ENCODE results near the gene CPLX3. TPM values are rescaled to one million over a fixed set of nuclear protein-coding genes. Genes with fewer than 3 reads are reported as not detected.

The CPLX3 gene
- total RNA-seq, 8 experiments from 2014 or later: 0.11 to 0.66 (median 0.32) TPM; not detected in 1

DNA sequence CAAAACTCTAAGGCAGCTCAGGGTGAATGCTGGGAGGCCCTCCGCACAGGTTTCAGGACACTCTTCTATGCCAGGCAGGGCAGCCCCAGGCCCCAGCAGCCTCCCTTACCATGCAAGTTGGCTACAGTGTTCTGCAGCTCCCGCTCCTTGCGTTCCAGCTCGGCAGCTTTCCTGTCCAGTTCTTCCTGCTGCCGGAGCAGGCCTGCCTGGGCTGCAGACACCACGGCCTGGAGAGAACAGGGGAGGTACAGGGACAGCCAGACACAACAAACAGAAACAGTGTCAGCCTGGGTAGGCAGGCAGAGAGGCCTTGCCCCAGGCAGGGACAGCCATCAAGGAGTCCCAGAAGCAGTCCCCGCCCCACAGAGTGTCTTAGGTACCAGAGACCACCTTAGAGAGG lies 25.5 kb downstream of the CPLX3 start:
- no peak overlapping the region for H3K4me3 ChIP-seq
- in situ Hi-C loops (cut with MboI; ENCODE audit: low pct_unique_long_range_greater_than_20kb in 2 of 9, low sequenced_read_pairs in 9 of 9, unreplicated experiment in 9 of 9): no loop called here
- H3K4me1 ChIP-seq (replicated peaks in 1 of 2): no peaks in the 10 kb centered on the region
- H3K27ac ChIP-seq: no peak overlapping the region
- WGBS, 10 experiments: 80 to 100% (median 90%) methylated on average over 2 to 5 of the region's 7 CpGs; no CpG with 5 or more reads in 4 of the 10 experiments
- ATAC-seq (replicated peaks in 6 of 8): no peak

DNA sequence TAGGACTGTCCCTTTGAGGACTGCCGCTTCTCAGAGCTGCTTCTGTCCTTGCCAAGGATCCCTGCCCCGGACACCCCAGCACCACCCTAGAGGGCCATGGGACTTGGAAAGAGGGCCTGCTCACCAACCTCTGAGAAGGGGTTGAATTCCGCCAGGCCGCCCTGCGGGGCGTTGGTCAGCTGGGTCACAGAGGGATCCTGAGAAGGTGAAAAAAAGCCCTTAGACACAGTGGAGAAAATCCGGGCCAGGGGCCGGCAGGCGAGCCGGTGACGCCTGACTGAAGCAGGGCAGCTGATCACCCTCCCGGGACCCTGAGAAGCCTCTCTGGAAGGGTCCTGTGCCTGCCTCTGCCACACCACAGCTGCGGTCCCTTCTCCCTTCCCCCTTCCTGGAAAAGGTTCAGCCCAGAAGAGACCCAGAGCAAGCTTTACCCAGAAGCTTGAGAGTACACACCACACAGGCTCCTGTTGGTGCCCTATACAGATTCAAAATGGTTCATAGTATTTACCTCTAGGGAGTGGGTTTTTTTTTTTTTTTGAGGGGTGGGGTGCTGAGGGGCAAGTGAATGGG lies 28.1 kb downstream of the CPLX3 start:
- no peak overlapping the region for H3K4me3 ChIP-seq
- peak in 1 of 8 experiments; percentile 11 for ATAC-seq (replicated peaks in 6 of 8)
- 82 to 100% (median 94%) methylated on average over 1 to 8 of the region's 13 CpGs; no CpG with 5 or more reads in 5 of the 10 experiments for WGBS, 10 experiments
- H3K4me1 ChIP-seq (replicated peaks in 1 of 2): no peaks in the 10 kb centered on the region
- in situ Hi-C loops (cut with MboI; ENCODE audit: low pct_unique_long_range_greater_than_20kb in 2 of 9, low sequenced_read_pairs in 9 of 9, unreplicated experiment in 9 of 9): no loop called here
- no peak overlapping the region for H3K27ac ChIP-seq

DNA sequence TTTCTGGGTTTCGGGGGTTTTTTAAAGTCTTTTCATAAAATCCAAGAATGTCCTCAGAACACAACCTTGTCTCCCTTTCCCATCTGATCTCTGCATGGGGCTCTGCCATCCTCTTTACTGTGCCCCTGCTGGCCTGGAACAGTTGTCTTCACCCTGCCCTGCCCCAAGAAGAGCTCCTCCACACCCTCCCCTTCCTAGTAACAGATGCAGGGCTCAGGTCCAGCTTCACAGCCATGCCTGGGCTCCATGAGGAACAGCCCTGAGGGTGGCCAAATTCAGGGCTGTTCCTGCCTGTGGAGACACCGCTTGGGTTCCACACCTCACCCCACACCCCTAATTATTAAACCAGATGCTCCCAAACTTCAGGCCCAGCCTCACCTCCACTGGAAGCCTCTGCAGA lies 29.4 kb downstream of the CPLX3 start:
- peak in 3 of 8 experiments; percentile 90 to 97 (median 91) for ATAC-seq (replicated peaks in 6 of 8)
- WGBS, 10 experiments: 40 to 100% (median 100%) methylated on average over 1 to 2 of the region's 2 CpGs; no CpG with 5 or more reads in 5 of the 10 experiments
- in situ Hi-C loops (cut with MboI; ENCODE audit: low pct_unique_long_range_greater_than_20kb in 2 of 9, low sequenced_read_pairs in 9 of 9, unreplicated experiment in 9 of 9): no loop called here

DNA sequence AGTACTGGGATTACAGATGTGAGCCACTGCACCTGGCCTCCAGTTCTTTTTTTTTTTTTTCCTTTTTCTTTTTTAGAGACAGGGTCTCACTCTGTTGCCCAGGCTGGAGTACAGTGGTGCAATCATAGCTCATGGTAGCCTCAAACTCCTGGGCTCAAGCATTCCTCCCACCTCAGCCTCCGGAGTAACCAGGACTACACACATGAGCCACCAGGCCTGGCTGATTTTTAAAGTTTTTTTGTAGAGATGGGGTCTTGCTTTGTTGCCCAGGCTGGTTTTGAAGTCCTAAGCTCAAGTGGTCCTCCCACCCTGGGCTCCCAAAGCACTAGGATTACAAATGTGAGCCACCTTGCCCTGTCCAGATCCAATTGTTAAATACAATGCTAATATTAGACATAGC lies 30.1 kb downstream of the CPLX3 start:
- in situ Hi-C loops (cut with MboI; ENCODE audit: low pct_unique_long_range_greater_than_20kb in 2 of 9, low sequenced_read_pairs in 9 of 9, unreplicated experiment in 9 of 9): no loop called here
- H3K4me1 ChIP-seq (replicated peaks in 1 of 2): no peaks in the 10 kb centered on the region
- H3K4me3 ChIP-seq: no peak overlapping the region
- 83 to 100% methylated on average over 1 of the region's 1 CpG; no CpG with 5 or more reads in 8 of the 10 experiments for WGBS, 10 experiments
- H3K27ac ChIP-seq: no peak overlapping the region
- no peak for ATAC-seq (replicated peaks in 6 of 8)

More for the DNA sequence above, 29.4 kb downstream of the CPLX3 start:
- Histone ChIP-seq H3K4me3 (no peak overlapping the region), H3K4me1 (replicated peaks in 1 of 2) (no peaks in the 10 kb centered on the region), H3K27ac (no peak overlapping the region)

DNA sequence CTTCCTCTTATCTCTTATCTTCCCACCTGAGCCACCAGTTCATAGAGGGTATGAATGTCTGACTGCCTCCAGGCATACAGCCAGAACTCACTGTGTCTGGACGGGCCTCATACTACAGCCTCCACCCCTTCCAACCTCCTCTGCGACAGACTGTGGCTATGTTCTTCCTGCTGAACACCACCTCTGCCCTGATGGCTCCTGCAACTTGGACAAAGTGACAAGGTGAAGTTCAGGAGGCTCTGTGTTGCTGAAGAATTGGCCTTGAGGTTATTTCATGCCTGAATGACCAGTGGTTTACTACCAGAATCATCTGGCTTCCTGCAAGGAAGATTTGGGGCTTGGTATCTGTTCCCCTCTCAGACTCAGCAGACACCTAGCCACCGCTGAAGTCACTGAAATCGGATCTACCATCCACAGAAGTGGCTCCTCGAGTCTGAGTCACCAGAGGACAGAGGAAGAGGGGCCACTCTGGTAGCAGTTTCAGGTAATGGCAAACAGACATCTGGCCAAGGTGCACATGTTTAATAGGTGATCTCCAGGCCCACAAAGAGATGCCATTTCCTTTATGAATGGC lies 30.7 kb downstream of the CPLX3 start:
- Histone ChIP-seq H3K4me1 (replicated peaks in 1 of 2) (no peaks in the 10 kb centered on the region), H3K27ac (no peak overlapping the region), H3K4me3 (no peak overlapping the region)
- ATAC-seq (replicated peaks in 6 of 8): no peak
- in situ Hi-C loops (cut with MboI; ENCODE audit: low pct_unique_long_range_greater_than_20kb in 2 of 9, low sequenced_read_pairs in 9 of 9, unreplicated experiment in 9 of 9): no loop called here
- 20 to 100% (median 69%) methylated on average over 1 to 4 of the region's 5 CpGs; no CpG with 5 or more reads in 4 of the 10 experiments for WGBS, 10 experiments

DNA sequence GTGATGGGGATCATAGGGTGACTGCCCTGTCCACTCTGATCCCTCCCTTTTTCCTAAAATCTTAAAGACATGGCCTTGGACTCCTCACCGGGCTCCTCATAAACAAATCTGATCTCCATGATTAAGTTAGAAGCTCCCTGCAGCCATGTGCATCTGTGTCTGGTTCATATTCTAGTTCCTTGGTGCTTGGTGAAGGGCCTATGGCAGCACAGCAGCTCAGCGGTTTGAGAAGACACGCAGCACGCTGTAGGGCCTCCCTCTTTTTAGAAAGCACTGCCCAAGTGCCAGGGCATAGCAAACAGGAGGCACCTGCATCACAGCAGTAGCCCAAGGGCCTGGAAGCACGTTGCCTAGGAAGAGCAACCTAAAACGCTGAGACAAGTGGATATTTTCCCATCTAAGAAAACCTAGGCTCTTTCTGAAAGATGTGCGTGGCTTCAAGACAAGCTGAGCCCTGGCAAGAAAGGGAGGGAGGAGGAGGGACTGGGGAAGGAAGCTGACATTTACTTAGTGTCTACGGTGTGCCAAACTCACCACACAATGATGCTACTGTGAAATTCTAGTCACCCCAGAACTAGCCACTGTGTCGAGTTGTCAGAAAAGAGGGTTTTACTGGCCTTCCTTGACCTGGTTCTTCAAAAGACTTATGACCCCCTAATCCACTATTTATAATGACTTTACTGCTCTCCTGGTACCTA lies 31.4 kb downstream of the CPLX3 start:
- H3K27ac ChIP-seq: no peak overlapping the region
- WGBS, 10 experiments: 60 to 100% (median 94%) methylated on average over 1 to 8 of the region's 9 CpGs; no CpG with 5 or more reads in 3 of the 10 experiments
- in situ Hi-C loops (cut with MboI; ENCODE audit: low pct_unique_long_range_greater_than_20kb in 2 of 9, low sequenced_read_pairs in 9 of 9, unreplicated experiment in 9 of 9): no loop called here
- no peak for ATAC-seq (replicated peaks in 6 of 8)
- H3K4me3 ChIP-seq: no peak overlapping the region
- H3K4me1 ChIP-seq (replicated peaks in 1 of 2): no peaks in the 10 kb centered on the region

DNA sequence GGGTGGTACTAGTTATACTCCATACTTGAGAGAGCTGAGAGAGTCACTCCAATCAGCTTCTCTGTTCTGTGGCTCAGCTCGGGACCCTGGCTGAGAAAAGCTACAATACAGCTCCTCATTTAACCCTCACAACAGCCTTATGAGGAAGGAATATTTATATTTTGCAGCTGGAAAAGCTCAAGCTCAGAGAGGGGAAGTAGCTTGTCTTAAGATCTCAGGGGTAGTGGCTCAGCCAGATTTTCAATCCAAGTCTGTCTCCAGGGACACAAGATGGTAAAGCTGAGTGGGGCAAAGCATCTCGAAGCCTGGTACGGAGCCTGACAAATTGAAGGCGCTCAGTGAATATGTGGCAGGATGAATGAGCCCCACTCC lies 31.9 kb downstream of the CPLX3 start:
- no peak for ATAC-seq (replicated peaks in 6 of 8)
- in situ Hi-C loops (cut with MboI; ENCODE audit: low pct_unique_long_range_greater_than_20kb in 2 of 9, low sequenced_read_pairs in 9 of 9, unreplicated experiment in 9 of 9): no loop called here
- Histone ChIP-seq H3K4me3 (no peak overlapping the region), H3K27ac (no peak overlapping the region), H3K4me1 (replicated peaks in 1 of 2) (no peaks in the 10 kb centered on the region)
- WGBS, 10 experiments: 40 to 100% (median 80%) methylated on average over 1 to 4 of the region's 4 CpGs; no CpG with 5 or more reads in 4 of the 10 experiments

DNA sequence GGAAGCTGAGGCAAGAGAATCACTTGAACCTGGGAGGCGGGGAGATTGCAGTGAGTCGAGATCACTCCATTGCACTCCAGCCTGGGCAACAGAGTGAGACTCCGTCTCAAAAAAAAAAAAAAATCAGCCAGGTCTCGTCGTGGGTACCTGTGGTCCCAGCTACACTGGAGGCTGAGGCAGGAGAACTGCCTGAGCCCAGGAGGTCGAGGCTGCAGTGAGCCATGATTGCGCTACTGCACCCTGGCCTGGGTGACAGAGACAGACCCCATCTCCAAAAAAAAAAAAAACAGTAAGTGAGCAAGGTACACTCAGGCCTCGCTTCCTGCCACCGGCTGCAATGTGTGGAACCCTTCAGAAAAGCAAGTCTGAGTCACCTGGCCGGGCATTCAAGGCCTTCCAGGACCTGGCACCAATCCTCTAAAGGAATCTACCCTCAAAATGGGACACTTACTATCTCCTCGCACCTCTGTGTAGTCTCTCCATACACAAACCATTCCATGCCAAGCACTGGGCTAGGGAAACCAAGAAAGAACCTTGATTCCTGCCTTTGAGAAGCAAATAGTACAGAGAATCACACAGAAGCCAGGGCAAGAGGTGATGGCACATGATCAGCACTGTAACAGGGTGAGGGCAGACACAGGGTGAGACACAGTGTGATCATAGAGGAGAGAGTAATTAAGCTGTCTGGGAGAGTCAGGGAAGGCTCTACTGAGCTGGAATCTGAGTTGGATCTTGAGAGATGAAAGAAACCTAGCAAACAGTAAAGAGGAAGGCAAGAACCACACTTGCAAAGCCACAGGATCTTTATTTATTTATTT lies 37.0 kb downstream of the CPLX3 start:
- 40 to 89% (median 74%) methylated on average over 1 to 9 of the region's 11 CpGs; no CpG with 5 or more reads in 2 of the 10 experiments for WGBS, 10 experiments
- no peak overlapping the region for H3K4me3 ChIP-seq
- in situ Hi-C loops (cut with MboI; ENCODE audit: low pct_unique_long_range_greater_than_20kb in 2 of 9, low sequenced_read_pairs in 9 of 9, unreplicated experiment in 9 of 9): no loop called here
- H3K4me1 ChIP-seq (replicated peaks in 1 of 2): no peaks in the 10 kb centered on the region
- no peak overlapping the region for H3K27ac ChIP-seq
- no peak for ATAC-seq (replicated peaks in 6 of 8)

DNA sequence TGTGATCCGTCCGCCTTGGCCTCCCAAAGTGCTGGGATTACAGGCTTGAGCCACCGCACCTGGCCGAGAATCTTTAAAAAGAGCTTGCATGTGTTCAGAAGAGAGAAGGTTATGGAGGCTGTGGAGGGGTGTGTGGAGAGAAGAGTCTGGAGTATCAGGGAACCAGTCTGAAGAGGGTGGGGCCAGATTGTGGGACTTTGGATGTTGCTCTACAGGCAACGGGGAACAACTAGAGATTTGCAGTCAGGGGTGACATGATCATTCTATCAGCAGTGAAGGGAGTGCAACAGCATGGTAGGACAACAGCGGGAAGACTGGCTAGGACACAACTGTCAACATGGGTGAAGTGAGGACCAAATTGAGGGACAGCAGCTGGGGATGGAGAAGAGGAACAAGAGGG lies 37.9 kb downstream of the CPLX3 start:
- in situ Hi-C loops (cut with MboI; ENCODE audit: low pct_unique_long_range_greater_than_20kb in 2 of 9, low sequenced_read_pairs in 9 of 9, unreplicated experiment in 9 of 9): no loop called here
- Histone ChIP-seq H3K4me3 (no peak overlapping the region), H3K4me1 (replicated peaks in 1 of 2) (no peaks in the 10 kb centered on the region), H3K27ac (no peak overlapping the region)
- WGBS, 10 experiments: 80 to 100% (median 91%) methylated on average over 1 to 6 of the region's 6 CpGs; no CpG with 5 or more reads in 2 of the 10 experiments
- no peak for ATAC-seq (replicated peaks in 6 of 8)

DNA sequence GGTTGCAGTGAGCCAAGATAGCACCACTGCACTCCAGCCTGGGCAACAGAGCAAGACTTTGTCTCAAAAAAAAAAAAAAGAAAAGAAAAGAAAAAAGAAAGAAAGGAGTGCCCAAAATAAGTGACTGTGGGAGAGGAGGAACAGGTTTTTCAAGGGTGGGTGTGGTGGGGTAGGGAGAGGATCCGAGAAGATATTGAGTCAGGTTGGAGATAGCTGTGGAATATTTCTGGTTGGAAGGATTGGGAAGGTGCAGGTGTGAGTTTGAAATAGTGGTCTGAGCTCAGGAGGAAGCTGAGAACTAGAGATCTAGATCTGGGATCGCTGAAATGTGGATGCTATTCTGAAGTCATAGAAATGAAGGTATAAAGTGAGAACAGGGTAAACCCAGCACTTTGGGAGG lies 38.9 kb downstream of the CPLX3 start:
- in situ Hi-C loops (cut with MboI; ENCODE audit: low pct_unique_long_range_greater_than_20kb in 2 of 9, low sequenced_read_pairs in 9 of 9, unreplicated experiment in 9 of 9): no loop called here
- 0 to 100% (median 88%) methylated on average over 1 to 2 of the region's 2 CpGs; no CpG with 5 or more reads in 3 of the 10 experiments for WGBS, 10 experiments
- no peaks in the 10 kb centered on the region for H3K4me1 ChIP-seq (replicated peaks in 1 of 2)
- no peak overlapping the region for H3K4me3 ChIP-seq
- no peak overlapping the region for H3K27ac ChIP-seq
- no peak for ATAC-seq (replicated peaks in 6 of 8)

DNA sequence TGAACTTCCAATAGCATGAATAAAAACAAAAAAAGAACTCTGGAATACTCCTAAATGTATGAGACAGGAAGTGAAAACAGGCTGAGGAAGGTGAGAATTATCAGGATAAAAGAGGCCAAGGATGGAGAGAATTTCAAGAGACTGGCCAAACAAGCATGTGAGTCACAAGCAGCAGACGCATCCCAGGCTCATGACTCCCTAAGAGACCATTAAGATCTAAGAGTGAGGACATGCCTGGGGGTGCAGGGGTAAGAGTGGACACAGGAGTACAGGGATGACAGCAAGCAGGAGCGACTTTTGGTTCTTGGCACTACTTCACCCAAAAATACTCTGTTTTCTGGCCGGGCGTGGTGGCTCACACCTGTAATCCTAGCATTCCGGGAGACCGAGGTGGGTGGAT lies 39.7 kb downstream of the CPLX3 start:
- ATAC-seq (replicated peaks in 6 of 8): peak in 2 of 8 experiments; percentile 24 to 45
- Histone ChIP-seq H3K27ac (no peak overlapping the region), H3K4me3 (no peak overlapping the region), H3K4me1 (replicated peaks in 1 of 2) (peaks cover 3% of the 10 kb centered on the region in 2 donors)
- in situ Hi-C loops (cut with MboI; ENCODE audit: low pct_unique_long_range_greater_than_20kb in 2 of 9, low sequenced_read_pairs in 9 of 9, unreplicated experiment in 9 of 9): no loop called here
- 30 to 100% (median 93%) methylated on average over 1 to 4 of the region's 6 CpGs; no CpG with 5 or more reads in 3 of the 10 experiments for WGBS, 10 experiments

DNA sequence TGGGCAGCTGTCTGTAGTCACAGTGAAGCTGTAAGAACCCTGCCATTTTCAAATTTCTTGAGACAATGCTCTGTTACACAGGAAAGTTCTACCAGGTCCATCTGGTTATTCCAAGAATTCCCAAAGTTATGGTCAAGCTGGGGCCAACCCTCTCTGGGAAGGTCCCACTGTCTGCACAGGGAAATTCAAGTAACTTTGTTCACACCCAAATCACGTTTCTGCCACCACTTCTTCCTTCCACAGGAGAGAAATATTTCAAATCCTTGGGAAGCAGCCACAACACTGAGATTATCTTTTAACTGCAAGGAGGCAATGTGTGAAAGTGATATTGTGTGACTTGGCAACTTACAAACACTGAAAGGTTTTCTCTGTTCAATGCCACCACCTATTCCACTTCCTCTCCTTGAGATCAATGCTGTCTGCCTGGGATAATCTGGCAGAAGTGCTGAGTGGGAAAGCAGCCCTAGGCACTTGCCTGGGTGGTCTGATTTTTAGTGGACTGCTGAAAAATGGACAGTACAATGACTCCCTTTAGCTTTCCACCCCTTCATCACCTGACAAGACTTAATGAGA lies 41.1 kb downstream of the CPLX3 start:
- Histone ChIP-seq H3K4me3 (no peak overlapping the region), H3K4me1 (replicated peaks in 1 of 2) (peaks cover 8 to 10% of the 10 kb centered on the region in 2 donors), H3K27ac (no peak overlapping the region)
- 100% methylated on average over 1 of the region's 1 CpG; no CpG with 5 or more reads in 7 of the 10 experiments for WGBS, 10 experiments
- ATAC-seq (replicated peaks in 6 of 8): no peak
- in situ Hi-C loops (cut with MboI; ENCODE audit: low pct_unique_long_range_greater_than_20kb in 2 of 9, low sequenced_read_pairs in 9 of 9, unreplicated experiment in 9 of 9): no loop called here

All from motor neuron (in vitro differentiated cells).